HepG2 (cell line): ENCODE results near the gene COG4. TPM values are rescaled to one million over a fixed set of nuclear protein-coding genes. Genes with fewer than 3 reads are reported as not detected.
A peak's percentile ranks its signal among the peaks of the same experiment; 100 is the strongest.

Experiments used
- ATAC-seq: fragments of 200-7000 bp; cut with Tn5 transposase; 3 replicates; pipeline ENCODE4 v1.9.1; 2020; ENCODE audit warnings: mild to moderate bottlenecking, moderate library complexity
- BruUV-seq: library from RNA; stranded (reverse); fragments of 400-500 nt; replicated peaks from 2 replicates; lab custom pipeline; 2021; lab: Mats Ljungman, UMichigan
- CTCF ChIA-PET: fragments of 300-600 bp; formaldehyde crosslinking; extraction: SDS; loops from one replicate; lab custom pipeline; 2021; ENCODE audit warnings: low total read pairs, inconsistent platforms, low intra/inter-chr PET ratio; lab: Yijun Ruan, JAX
- POLR2A ChIA-PET: fragments of 350-600 bp; sonication (Branson Sonifier 250); formaldehyde crosslinking; loops from one replicate; lab custom pipeline; 2020; ENCODE audit warnings: antibody characterized with exemption, inconsistent platforms; lab: Yijun Ruan, JAX
- DNase-seq: peaks from one replicate; pipeline ENCODE4 v3.0.0-alpha.2; 2015; ENCODE audit warnings: low spot score
- FAIRE-seq: peaks from 3 replicates; lab custom pipeline; 2011; peaks lifted over from hg19 to GRCh38; lab: Jason Lieb, UNC
- H2AFZ ChIP-seq: one replicate; pipeline ENCODE4 v1.6.1; 2011; ENCODE audit warnings: low read length, inconsistent platforms
- H3K27ac ChIP-seq: fragments of 300-600 bp; 3 replicates; pipeline ENCODE4 v1.8.0; 2011; ENCODE audit warnings: mixed run types, mild to moderate bottlenecking, mixed read lengths, low read length, inconsistent platforms; ENCODE audit not compliant: insufficient read depth; ENCODE audit errors: extremely low read length
- H3K27me3 ChIP-seq, 2 experiments: fragments of 200-600 bp in 1 of 2; 2 replicates in 1 of 2; 3 replicates in 1 of 2; pipeline versions ENCODE4 v1.6.0 to v1.8.0; 2011; ENCODE audit warnings: low read length in 2 of 2, mild to moderate bottlenecking in 2 of 2, moderate library complexity in 2 of 2, inconsistent platforms in 1 of 2; ENCODE audit not compliant: insufficient read depth in 2 of 2, control insufficient read depth in 1 of 2
- H3K36me3 ChIP-seq, 2 experiments: fragments of 200-600 bp in 1 of 2; replicated peaks in 1 of 2; 2 replicates in 1 of 2; 3 replicates in 1 of 2; pipeline versions ENCODE4 v1.5.1 to v1.8.0; 2011; ENCODE audit warnings: low read length in 2 of 2, inconsistent platforms in 1 of 2; ENCODE audit not compliant: insufficient read depth in 2 of 2, control insufficient read depth in 1 of 2
- H3K4me1 ChIP-seq: 2 replicates; pipeline ENCODE4 v1.5.1; 2012; ENCODE audit warnings: low read length, inconsistent platforms; ENCODE audit not compliant: insufficient read depth
- H3K4me2 ChIP-seq: 2 replicates; pipeline ENCODE4 v1.6.0; 2011; ENCODE audit warnings: low read depth, low read length, inconsistent platforms
- H3K4me3 ChIP-seq, 3 experiments: fragments of 200-600 bp in 1 of 3; sonication (generic), shearing (Covaris generic) in 1 of 3; replicated peaks in 1 of 3; 2 replicates each; pipeline ENCODE4 v1.5.1; 2011 to 2016; ENCODE audit warnings: low read length in 3 of 3, inconsistent platforms in 2 of 3, low read depth in 2 of 3, mild to moderate bottlenecking in 2 of 3, control low read depth in 1 of 3, mixed read lengths in 1 of 3; ENCODE audit not compliant: insufficient read depth in 1 of 3
- H3K79me2 ChIP-seq: one replicate; pipeline ENCODE4 v1.6.1; 2011; ENCODE audit warnings: low read length, inconsistent platforms; ENCODE audit not compliant: insufficient read depth
- H3K9ac ChIP-seq: 2 replicates; pipeline ENCODE4 v1.6.0; 2011; ENCODE audit warnings: mild to moderate bottlenecking, low read depth, low read length, inconsistent platforms; ENCODE audit not compliant: insufficient read depth
- H3K9me3 ChIP-seq: 2 replicates; pipeline ENCODE4 v1.5.1; 2012; ENCODE audit warnings: mild to moderate bottlenecking, low read length
- H4K20me1 ChIP-seq: 2 replicates; pipeline ENCODE4 v1.6.0; 2011; ENCODE audit warnings: inconsistent platforms, mild to moderate bottlenecking, low read length, moderate library complexity; ENCODE audit not compliant: insufficient read depth
- ATF3 ChIP-seq: sonication (generic); formaldehyde crosslinking; IDR thresholded peaks from 2 replicates; pipeline ENCODE4 v1.4.0; 2020; ENCODE audit warnings: missing genetic modification reagents
- E2F1 ChIP-seq: sonication (generic); formaldehyde crosslinking; IDR thresholded peaks from 2 replicates; pipeline ENCODE4 v1.5.0; 2020; ENCODE audit warnings: missing genetic modification reagents
- ELF1 ChIP-seq: sonication (generic); formaldehyde crosslinking; IDR thresholded peaks from 2 replicates; pipeline ENCODE4 v1.4.0; 2020; ENCODE audit warnings: missing genetic modification reagents
- HCFC1 ChIP-seq: fragments of 150-350 bp; IDR thresholded peaks from 2 replicates; pipeline ENCODE4 v1.6.1; 2014; ENCODE audit warnings: low read depth, low read length
- IKZF5 ChIP-seq: IDR thresholded peaks from 2 replicates; pipeline ENCODE4 v1.6.1; 2018; ENCODE audit warnings: missing genetic modification reagents, mild to moderate bottlenecking, missing compliant biosample characterization
- MAFK ChIP-seq, 2 experiments: IDR thresholded peaks in 1 of 2; conservative IDR thresholded peaks in 1 of 2; 2 replicates each; pipeline ENCODE4 v1.6.1; 2011; ENCODE audit warnings: improper control_type of control experiment in 2 of 2, low read length in 2 of 2
- RAD51 ChIP-seq: fragments of 450-650 bp; IDR thresholded peaks from 2 replicates; pipeline ENCODE4 v1.6.1; 2016; ENCODE audit warnings: borderline replicate concordance
- SCMH1 ChIP-seq: sonication (generic); formaldehyde crosslinking; IDR thresholded peaks from 2 replicates; pipeline ENCODE4 v1.9.0; 2021; ENCODE audit warnings: missing genetic modification reagents, mild to moderate bottlenecking, borderline replicate concordance
- SMAD9 ChIP-seq: sonication (generic); formaldehyde crosslinking; IDR thresholded peaks from 2 replicates; pipeline ENCODE4 v1.5.1; 2020; ENCODE audit warnings: mild to moderate bottlenecking, missing genetic modification reagents
- ZNF460 ChIP-seq: sonication (generic); formaldehyde crosslinking; IDR thresholded peaks from 2 replicates; pipeline ENCODE4 v1.5.1; 2020; ENCODE audit warnings: missing genetic modification reagents, mild to moderate bottlenecking, borderline replicate concordance
- ZNF652 ChIP-seq: IDR thresholded peaks from 2 replicates; pipeline ENCODE4 v1.6.1; 2016; ENCODE audit warnings: low read depth, borderline replicate concordance
- ZNF687 ChIP-seq: sonication (generic); formaldehyde crosslinking; IDR thresholded peaks from 2 replicates; pipeline ENCODE4 v1.5.1; 2020; ENCODE audit warnings: mild to moderate bottlenecking, missing genetic modification reagents, moderate library complexity
- whole genome bisulfite sequencing: methylation state at CpG from one replicate; pipeline ENCODE4 v1.1.6; 2017; ENCODE audit warnings: low lambda C conversion rate; 5-methylcytosine and 5-hydroxymethylcytosine counted together
- in situ Hi-C: cut with HindIII; loops from 2 replicates; pipeline ENCODE4 v1.10.0; 2017; ENCODE audit warnings: low pct_unique_long_range_greater_than_20kb; ENCODE audit not compliant: extremely low pct_ligation_motif_present
- intact Hi-C: fragments of 100-400 bp; cut with micrococcal nuclease; formaldehyde crosslinking; loops from one replicate; pipeline ENCODE4 v1.10.0; 2022; ENCODE audit not compliant: unreplicated experiment
- polyA plus RNA-seq, 8 experiments: library from polyadenylated mRNA; depleted of rRNA in 3 of 8; stranded (reverse) in 7 of 8; unstranded in 1 of 8; fragments of >200 nt; fragmentation: Illumina TruSeq in 4 of 8; extraction: Trizol in 4 of 8; gene quantifications; 2 replicates each; pipeline versions ENCODE4 v1.2.1 to v1.2.3, GENCODE V29; 2011 to 2016; ENCODE audit warnings: low read depth in 4 of 8, missing spikeins in 1 of 8, mixed read lengths in 1 of 8; ENCODE audit not compliant: insufficient read depth in 1 of 8
- total RNA-seq, 5 experiments: library from RNA; depleted of rRNA; stranded (reverse); fragments of >200 nt; fragmentation: Illumina TruSeq; extraction: Trizol; gene quantifications; 2 replicates each; pipeline ENCODE4 v1.2.3, GENCODE V29; 2016; ENCODE audit warnings: low read depth in 1 of 5

The COG4 gene
- total and polyA plus RNA-seq, 2 of the 13 experiments (the other 11 are each of a cell fraction or from before 2014, with no cell fraction given) = 51.1 to 73.8 TPM

GRCh38 chr16:70453892-70454221 is 69.5 kb downstream of the COG4 start (continued):
- TF ChIP-seq MAFK (conservative IDR thresholded peaks at IDR 0.05 in 1 of 2, IDR thresholded peaks at IDR 0.05 in 1 of 2; ENCODE audit: low read length in 2 of 2) (no peak), HCFC1 (no peak), SCMH1 (CRISPR knock-in tag) (no peak), RAD51 (0 out of 2 replicates have a peak, but pooled peaks have one; percentile 5), ZNF652 (CRISPR knock-in tag) (0 out of 2 replicates have a peak, but pooled peaks have one; percentile 60), SMAD9 (CRISPR knock-in tag) (no peak), IKZF5 (CRISPR knock-in tag) (no peak)
- TF ChIP-seq, all 625 proteins: peak for 14

- ChIA-PET POLR2A (interaction anchor here (0.7 to 4.9 kb wide), 19 partner anchors 9 to 107 kb away, joined by 3 to 96 read pairs (median 4); partner anchors contain the start of genes DDX19A and ST3GAL2), CTCF (no interaction called here)
- intact Hi-C loops (loop anchor here (5.0 kb wide), 3 partner anchors 36 to 71 kb away; no protein-coding TSS in a partner anchor), in situ Hi-C loops (no loop called here)
- Histone ChIP-seq H3K4me1 (peaks cover 47% of the 10 kb centered on the region), H3K27ac (peak overlapping the region; percentile 97), H3K4me2 (peak overlapping the region; percentile 73), H4K20me1 (no peaks in the 10 kb centered on the region), H3K79me2 (no peaks in the 10 kb centered on the region), H3K36me3 (no peaks in the 10 kb centered on the region), H2AFZ (peak overlapping the region; percentile 86), H3K4me3 (peak overlapping the region; percentile 88 to 90 (median 89)), H3K27me3 (no peaks in the 10 kb centered on the region; a peak in 1 of 5 replicates), H3K9ac (peak overlapping the region; percentile 98), H3K9me3 (no peaks in the 10 kb centered on the region)
- no peak for ATAC-seq
- no peak for DNase-seq
- TSS peak; percentile 89 for BruUV-seq
- FAIRE-seq = no peak
- WGBS = 87% methylated on average over 11 of the region's 11 CpGs
- 0 out of 2 replicates have a peak, but pooled peaks have one; percentile 15 for TF ChIP-seq E2F1 (CRISPR knock-in tag)
- 0 out of 2 replicates have a peak, but pooled peaks have one; percentile 12 for TF ChIP-seq ZNF687 (CRISPR knock-in tag)
- peak; percentile 94 for TF ChIP-seq ZNF460 (CRISPR knock-in tag)
- no peak for TF ChIP-seq ELF1 (CRISPR knock-in tag)
- TF ChIP-seq ATF3 (CRISPR knock-in tag) = no peak
Observed at GRCh38 chr16:70453117-70453891, 70.0 kb downstream of the COG4 start.
